Measurements from ENCODE around the gene BTN1A1. TPM values are rescaled to one million over a fixed set of nuclear protein-coding genes. Genes with fewer than 3 reads are reported as not detected.

BTN1A1 gene
- total and polyA plus RNA-seq, 9 of the 15 experiments (the other 6 are each of a cell fraction or from before 2014, with no cell fraction given), result 0.01 to 0.15 (median 0.06) TPM; not detected in 4

DNA sequence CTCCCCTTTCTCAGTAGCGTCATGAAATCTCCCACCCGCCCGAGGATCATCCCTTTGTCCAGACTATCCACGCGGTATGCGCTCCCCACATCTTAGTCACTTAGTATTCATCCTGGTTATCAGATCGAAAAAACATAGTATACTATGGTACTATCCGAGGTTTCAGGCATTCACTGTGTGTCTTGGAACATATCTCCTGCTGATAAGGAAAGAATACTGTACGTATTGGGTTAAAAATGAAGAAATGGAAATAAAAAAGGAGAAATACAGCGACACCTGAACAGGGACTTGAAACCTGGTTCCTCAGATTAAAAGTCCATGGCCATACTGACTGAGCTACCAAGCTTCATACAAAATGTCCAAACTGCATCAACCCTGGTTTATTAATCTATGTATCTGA lies 52.1 kb downstream of the BTN1A1 start:
- Histone ChIP-seq H3K4me1 (replicated peaks in 1 of 2; ENCODE audit: control insufficient read depth in 2 of 2, insufficient read depth in 2 of 2, low read length in 2 of 2) (peaks cover 5 to 19% of the 10 kb centered on the region in 2 experiments; a peak in 4 of 5 replicates), H3K4me3 (peak overlapping the region; percentile 51), H3K36me3 (ENCODE audit: control insufficient read depth, insufficient read depth, low read length) (no peaks in the 10 kb centered on the region), H3K79me2 (ENCODE audit: control insufficient read depth, insufficient read depth, low read length) (no peaks in the 10 kb centered on the region), H3K27ac (ENCODE audit: extremely low read depth, low read depth, low read length) (peak overlapping the region; percentile 50; the same call in 2 of the 3 replicates), H4K20me1 (replicated peaks; ENCODE audit: control insufficient read depth, insufficient read depth, low read length) (no peaks in the 10 kb centered on the region; the same call in 1 of the 2 replicates), H3K27me3 (ENCODE audit: control insufficient read depth in 2 of 2, insufficient read depth in 2 of 2, low read length in 2 of 2) (no peaks in the 10 kb centered on the region), H3K9me1 (ENCODE audit: control insufficient read depth, insufficient read depth, low read length) (no peaks in the 10 kb centered on the region), H3K9ac (ENCODE audit: insufficient read depth in 1 of 2, low read depth in 2 of 2, low read length in 2 of 2) (peak overlapping the region; percentile 59; a peak in 3 of 4 replicates), H3K9me3 (replicated peaks; ENCODE audit: control insufficient read depth, insufficient read depth, low read depth, low read length) (no peaks in the 10 kb centered on the region), H3K4me2 (ENCODE audit: insufficient read depth, low read length) (peak overlapping the region; percentile 87), H2AFZ (ENCODE audit: low read depth, low read length) (peak overlapping the region; percentile 90)
- CTCF ChIA-PET (ENCODE audit: low intra/inter-chr PET ratio), result no interaction called here
- in situ Hi-C loops (cut with MboI), result loop anchor here (25.0 kb wide), 1 partner anchor 365 kb away; a partner anchor contains a TSS
- 2% methylated on average over 10 of the region's 10 CpGs for WGBS (ENCODE audit: insufficient coverage, low coverage, missing lambda C conversion rate)
- no TSS peak for BruUV-seq (replicated peaks)
- DNase-seq (ENCODE audit: extremely low read depth in 1 of 4, low spot score in 3 of 4) (peak in 1 of 4 experiments; percentile 68), ATAC-seq (0 out of 3 replicates have a peak, but pooled peaks have one; percentile 5), FAIRE-seq (peak; percentile 65)
- POLR2A ChIA-PET, result interaction anchor here (0.7 to 6.8 kb wide), 11 partner anchors 10 to 363 kb away, joined by 3 to 70 read pairs (median 5); partner anchors contain the start of gene HMGN4
- intact Hi-C loops (cut with micrococcal nuclease), result loop anchor here (5.0 to 10.0 kb wide), 3 partner anchors 375 to 1133 kb away; partner anchors contain the start of gene ZNF184
- TF ChIP-seq PCBP2 (IDR thresholded peaks at IDR 0.05; ENCODE audit: low read depth, low read length, poor library complexity, severe bottlenecking) (no peak), CXXC5 (CRISPR knock-in tag; IDR thresholded peaks at IDR 0.05) (peak; percentile 25; the same call in 1 of the 2 replicates), NFE2 (IDR thresholded peaks at IDR 0.05; ENCODE audit: low read depth) (no peak), SMC3 (conservative IDR thresholded peaks at IDR 0.05; ENCODE audit: insufficient read depth, low read depth, low read length) (no peak), CREB3L1 (IDR thresholded peaks at IDR 0.05; ENCODE audit: borderline replicate concordance, low read depth) (no peak), PHF21A (IDR thresholded peaks at IDR 0.05; ENCODE audit: borderline replicate concordance, low read depth) (no peak), ZBTB33 (CRISPR knock-in tag; IDR thresholded peaks at IDR 0.05) (no peak), ZZZ3 (IDR thresholded peaks at IDR 0.05) (no peak), MTA1 (IDR thresholded peaks at IDR 0.05; ENCODE audit: borderline replicate concordance) (no peak), FOXA3 (CRISPR knock-in tag; conservative IDR thresholded peaks at IDR 0.05 in 1 of 2, IDR thresholded peaks at IDR 0.05 in 1 of 2) (no peak), SOX6 (IDR thresholded peaks at IDR 0.05) (0 out of 2 replicates have a peak, but pooled peaks have one; percentile 14), MED1 (CRISPR knock-in tag; IDR thresholded peaks at IDR 0.05; ENCODE audit: borderline replicate concordance) (no peak)
- TF ChIP-seq, protein P1, sequence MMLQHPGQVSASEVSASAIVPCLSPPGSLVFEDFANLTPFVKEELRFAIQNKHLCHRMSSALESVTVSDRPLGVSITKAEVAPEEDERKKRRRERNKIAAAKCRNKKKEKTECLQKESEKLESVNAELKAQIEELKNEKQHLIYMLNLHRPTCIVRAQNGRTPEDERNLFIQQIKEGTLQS (IDR thresholded peaks at IDR 0.05), result no peak
- TF ChIP-seq, protein P1 (CRISPR knock-in tag; conservative IDR thresholded peaks at IDR 0.05), result no peak
